Muscle of back (tissue), 11 donors: Measurements from ENCODE around the gene NSUN6. TPM values are rescaled to one million over a fixed set of nuclear protein-coding genes. Genes with fewer than 3 reads are reported as not detected.
"Not testable (repeated sequence)": the region's sequence is repeated elsewhere in the genome, so short reads cannot be mapped to it uniquely, and the experiment has no call there.

ENCODE experiments used
- DNase-seq, 3 donors: peaks; one replicate each; pipeline versions ENCODE4 v3.0.0 to v3.0.0-alpha.2; 2013
- polyA plus RNA-seq, 10 donors: library from polyadenylated mRNA; unstranded; fragments of 120-200 nt; gene quantifications; one replicate each; pipeline ENCODE4 v1.2.1, GENCODE V29; 2013; ENCODE audit not compliant: insufficient read length in 10 of 10

NSUN6 gene
- polyA plus RNA-seq, 10 donors = 8.4 to 24.0 (median 11.7) TPM

- DNase-seq = no peak
These were observed 40.9 kb downstream of the NSUN6 start for GRCh38 chr10:18610517-18610916.

GRCh38 chr10:18608596-18608995 is 42.8 kb downstream of the NSUN6 start:
- DNase-seq = no peak

- DNase-seq = peak; percentile 38 to 72 (median 52)
These were observed 43.6 kb downstream of the NSUN6 start for GRCh38 chr10:18607503-18608378.

- DNase-seq = no peak
These were observed 45.2 kb downstream of the NSUN6 start for GRCh38 chr10:18606051-18606695.

- no peak for DNase-seq
These were observed 50.1 kb downstream of the NSUN6 start for GRCh38 chr10:18601321-18601720.

- DNase-seq = no peak
These were observed 52.0 kb downstream of the NSUN6 start for GRCh38 chr10:18599392-18599791.

- DNase-seq = no peak
These were observed 56.7 kb downstream of the NSUN6 start for GRCh38 chr10:18594574-18595156.

GRCh38 chr10:18591141-18591540 is 60.2 kb downstream of the NSUN6 start:
- DNase-seq = not testable (repeated sequence)

- not testable (repeated sequence) for DNase-seq
These were observed 64.8 kb downstream of the NSUN6 start for GRCh38 chr10:18586637-18587036.

GRCh38 chr10:18583575-18584270 is 67.7 kb downstream of the NSUN6 start:
- no peak for DNase-seq

GRCh38 chr10:18582803-18583202 is 68.6 kb downstream of the NSUN6 start:
- no peak for DNase-seq

- DNase-seq = no peak
These were observed 73.3 kb downstream of the NSUN6 start for GRCh38 chr10:18577823-18578685.

- no peak for DNase-seq
These were observed 74.8 kb downstream of the NSUN6 start for GRCh38 chr10:18576586-18576985.

- no peak for DNase-seq
These were observed 78.3 kb downstream of the NSUN6 start for GRCh38 chr10:18572959-18573561.

- DNase-seq = no peak
These were observed 79.6 kb downstream of the NSUN6 start for GRCh38 chr10:18571780-18572179.

- no peak for DNase-seq
These were observed 80.3 kb downstream of the NSUN6 start for GRCh38 chr10:18571076-18571475.

GRCh38 chr10:18570386-18570785 is 81.0 kb downstream of the NSUN6 start:
- DNase-seq = not testable (repeated sequence)

GRCh38 chr10:18567343-18567856 is 84.0 kb downstream of the NSUN6 start:
- no peak for DNase-seq

GRCh38 chr10:18566177-18566576 is 85.2 kb downstream of the NSUN6 start:
- DNase-seq = no peak

GRCh38 chr10:18565006-18565405 is 86.4 kb downstream of the NSUN6 start:
- no peak for DNase-seq
